ENCODE data around the gene NXF1. TPM values are rescaled to one million over a fixed set of nuclear protein-coding genes. Genes with fewer than 3 reads are reported as not detected.

Gene NXF1
- total and polyA plus RNA-seq, 10 of the 15 experiments (the other 5 are each of a cell fraction or from before 2014, with no cell fraction given) = 20.7 to 84.9 (median 40.6) TPM

DNA sequence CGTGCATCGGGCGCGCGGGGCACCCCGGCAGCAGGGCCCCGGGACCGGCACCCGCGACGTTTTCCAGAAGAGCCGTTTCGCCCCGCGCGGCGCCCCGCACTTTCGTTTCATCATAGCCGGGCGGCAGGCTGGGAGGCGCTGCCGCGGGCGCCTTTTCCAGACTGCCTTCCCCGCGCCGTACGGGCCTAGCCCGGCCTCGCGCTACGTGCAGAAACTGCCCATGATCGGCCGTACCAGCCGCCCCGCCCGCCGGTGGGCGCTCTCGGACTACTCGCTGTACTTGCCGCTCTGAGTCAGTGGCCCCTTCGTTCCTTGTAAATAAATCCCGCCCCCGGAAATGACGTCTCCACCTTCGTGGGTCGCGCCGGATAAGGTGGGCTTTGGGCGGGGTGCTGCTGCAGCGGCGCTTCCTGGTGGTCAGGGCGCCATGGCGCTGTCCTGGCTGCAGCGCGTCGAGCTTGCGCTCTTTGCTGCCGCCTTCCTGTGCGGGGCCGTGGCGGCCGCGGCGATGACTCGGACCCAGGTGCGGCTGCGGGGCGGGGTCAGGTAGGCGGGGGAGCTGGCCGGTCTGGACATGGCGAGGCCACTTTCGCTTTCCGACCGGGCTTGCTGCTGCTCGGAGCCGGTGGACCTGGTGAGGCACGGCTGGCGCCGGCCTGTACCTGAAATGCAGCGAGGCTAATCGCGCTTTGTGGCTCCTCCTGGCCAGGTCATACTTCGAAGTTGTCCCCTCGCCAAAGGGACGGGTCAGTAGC is 18.1 kb downstream of the NXF1 start, which contains the start of gene TMEM179B (continued):
- TF ChIP-seq ZNF384 (IDR thresholded peaks at IDR 0.05; ENCODE audit: borderline replicate concordance, low read depth, low read length) (no peak), RBBP5 (conservative IDR thresholded peaks at IDR 0.05) (no peak), POU2F2 (IDR thresholded peaks at IDR 0.05; ENCODE audit: borderline replicate concordance, low read depth, low read length) (peak; percentile 93), ZNF274 (IDR thresholded peaks at IDR 0.05; ENCODE audit: insufficient read depth, insufficient read length) (no peak), NFYA (IDR thresholded peaks at IDR 0.05; ENCODE audit: borderline replicate concordance, low read depth, low read length) (no peak)
- TF ChIP-seq, protein P1, sequence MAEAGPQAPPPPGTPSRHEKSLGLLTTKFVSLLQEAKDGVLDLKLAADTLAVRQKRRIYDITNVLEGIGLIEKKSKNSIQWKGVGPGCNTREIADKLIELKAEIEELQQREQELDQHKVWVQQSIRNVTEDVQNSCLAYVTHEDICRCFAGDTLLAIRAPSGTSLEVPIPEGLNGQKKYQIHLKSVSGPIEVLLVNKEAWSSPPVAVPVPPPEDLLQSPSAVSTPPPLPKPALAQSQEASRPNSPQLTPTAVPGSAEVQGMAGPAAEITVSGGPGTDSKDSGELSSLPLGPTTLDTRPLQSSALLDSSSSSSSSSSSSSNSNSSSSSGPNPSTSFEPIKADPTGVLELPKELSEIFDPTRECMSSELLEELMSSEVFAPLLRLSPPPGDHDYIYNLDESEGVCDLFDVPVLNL (IDR thresholded peaks at IDR 0.05; ENCODE audit: low read depth, low read length) = no peak

DNA sequence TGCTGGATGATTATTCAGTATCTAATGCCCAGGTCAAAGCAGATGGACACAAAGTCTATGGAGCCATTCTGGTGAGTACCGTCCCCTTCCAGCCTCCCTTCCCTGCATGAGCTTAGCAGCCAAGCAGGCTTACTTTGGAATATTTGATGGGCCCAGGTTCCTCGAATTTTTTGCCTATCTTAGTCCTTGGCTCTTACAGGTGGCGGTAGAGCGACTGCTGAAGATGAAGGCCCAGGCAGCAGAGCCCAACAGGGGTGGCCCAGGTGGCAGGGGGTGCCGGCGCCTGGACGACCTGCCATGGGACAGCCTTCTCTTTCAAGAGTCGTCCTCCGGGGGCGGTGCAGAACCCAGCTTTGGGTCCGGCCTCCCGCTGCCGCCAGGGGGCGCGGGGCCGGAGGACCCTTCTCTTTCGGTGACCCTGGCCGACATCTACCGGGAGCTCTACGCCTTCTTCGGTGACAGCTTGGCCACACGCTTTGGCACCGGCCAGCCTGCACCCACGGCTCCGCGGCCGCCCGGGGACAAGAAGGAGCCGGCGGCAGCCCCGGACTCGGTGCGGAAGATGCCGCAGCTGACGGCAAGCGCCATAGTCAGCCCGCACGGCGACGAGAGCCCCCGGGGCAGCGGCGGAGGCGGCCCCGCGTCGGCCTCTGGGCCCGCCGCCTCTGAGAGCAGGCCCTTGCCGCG is 18.8 kb downstream of the NXF1 start:
- Histone ChIP-seq H3K36me3 (ENCODE audit: control insufficient read depth in 2 of 2, insufficient read depth in 2 of 2, low read length in 1 of 2) (peaks cover 5 to 14% of the 10 kb centered on the region in 2 experiments), H3K27ac (ENCODE audit: control insufficient read depth, insufficient read depth) (peak overlapping the region; percentile 64), H3K9me3 (replicated peaks; ENCODE audit: control insufficient read depth, insufficient read depth, low read length) (no peaks in the 10 kb centered on the region), H3K79me2 (ENCODE audit: control insufficient read depth, insufficient read depth, low read length) (peaks cover 39% of the 10 kb centered on the region), H4K20me1 (ENCODE audit: control insufficient read depth, insufficient read depth) (no peaks in the 10 kb centered on the region), H3K27me3 (replicated peaks in 1 of 2; ENCODE audit: control insufficient read depth in 2 of 2, insufficient read depth in 2 of 2, low read length in 1 of 2) (no peaks in the 10 kb centered on the region), H3K4me3 (peak overlapping the region; percentile 95), H3K9ac (ENCODE audit: control insufficient read depth, insufficient read depth, low read length) (peak overlapping the region; percentile 77), H2AFZ (ENCODE audit: control insufficient read depth, low read depth, low read length) (peak overlapping the region; percentile 31), H3K4me1 (ENCODE audit: control insufficient read depth, insufficient read depth, low read length) (peaks cover 6% of the 10 kb centered on the region), H3K4me2 (ENCODE audit: control insufficient read depth, insufficient read depth) (peak overlapping the region; percentile 95)
- WGBS (ENCODE audit: insufficient coverage, insufficient replicate concordance, low lambda C conversion rate, missing lambda C conversion rate) = under 1% methylated on average over 51 of the region's 51 CpGs
- CTCF ChIA-PET = interaction anchor here (0.5 to 6.6 kb wide), 42 partner anchors 11 to 392 kb away, joined by 3 to 131 read pairs (median 5); partner anchors contain the start of genes BSCL2, GNG3, HNRNPUL2 and POLR2G
- peak; percentile 81 for FAIRE-seq
- BruUV-seq (replicated peaks) = no TSS peak
- ATAC-seq = peak; percentile 86
- intact Hi-C loops (cut with micrococcal nuclease; ENCODE audit: unreplicated experiment) (loop anchor here (1.0 to 5.0 kb wide), 5 partner anchors 16 to 96 kb away; partner anchors contain the start of genes NXF1, SLC3A2, TAF6L and WDR74), in situ Hi-C loops (cut with MboI) (no loop called here)
- SMC1A ChIA-PET (ENCODE audit: uncharacterized antibody, unreplicated experiment) = interaction anchor here (0.9 to 4.2 kb wide), 18 partner anchors 11 to 362 kb away, joined by 3 to 33 read pairs (median 4); partner anchors contain the start of genes POLR2G, SLC3A2, TAF6L and WDR74
- no peak for DNase-seq (ENCODE audit: low read depth, low spot score)
- POLR2A ChIA-PET = interaction anchor here (0.9 to 6.0 kb wide), 19 partner anchors 8 to 115 kb away, joined by 3 to 53 read pairs (median 7); partner anchors contain the start of genes HNRNPUL2, LBHD1, POLR2G and SLC3A2
- RAD21 ChIA-PET (ENCODE audit: unreplicated experiment) = interaction anchor here (0.6 to 3.8 kb wide), 25 partner anchors 9 to 392 kb away, joined by 3 to 57 read pairs (median 5); partner anchors contain the start of genes C11orf98, CSKMT, HNRNPUL2 and LBHD1
- peak; percentile 69; the same call in 1 of the 2 replicates for TF ChIP-seq ZNF217 (IDR thresholded peaks at IDR 0.05)
- TF ChIP-seq SPI1 (IDR thresholded peaks at IDR 0.05; ENCODE audit: borderline replicate concordance, insufficient read depth, low read depth, low read length) = no peak
- TF ChIP-seq SMAD5 (IDR thresholded peaks at IDR 0.05; ENCODE audit: low read depth) = no peak
- TF ChIP-seq, protein P2, sequence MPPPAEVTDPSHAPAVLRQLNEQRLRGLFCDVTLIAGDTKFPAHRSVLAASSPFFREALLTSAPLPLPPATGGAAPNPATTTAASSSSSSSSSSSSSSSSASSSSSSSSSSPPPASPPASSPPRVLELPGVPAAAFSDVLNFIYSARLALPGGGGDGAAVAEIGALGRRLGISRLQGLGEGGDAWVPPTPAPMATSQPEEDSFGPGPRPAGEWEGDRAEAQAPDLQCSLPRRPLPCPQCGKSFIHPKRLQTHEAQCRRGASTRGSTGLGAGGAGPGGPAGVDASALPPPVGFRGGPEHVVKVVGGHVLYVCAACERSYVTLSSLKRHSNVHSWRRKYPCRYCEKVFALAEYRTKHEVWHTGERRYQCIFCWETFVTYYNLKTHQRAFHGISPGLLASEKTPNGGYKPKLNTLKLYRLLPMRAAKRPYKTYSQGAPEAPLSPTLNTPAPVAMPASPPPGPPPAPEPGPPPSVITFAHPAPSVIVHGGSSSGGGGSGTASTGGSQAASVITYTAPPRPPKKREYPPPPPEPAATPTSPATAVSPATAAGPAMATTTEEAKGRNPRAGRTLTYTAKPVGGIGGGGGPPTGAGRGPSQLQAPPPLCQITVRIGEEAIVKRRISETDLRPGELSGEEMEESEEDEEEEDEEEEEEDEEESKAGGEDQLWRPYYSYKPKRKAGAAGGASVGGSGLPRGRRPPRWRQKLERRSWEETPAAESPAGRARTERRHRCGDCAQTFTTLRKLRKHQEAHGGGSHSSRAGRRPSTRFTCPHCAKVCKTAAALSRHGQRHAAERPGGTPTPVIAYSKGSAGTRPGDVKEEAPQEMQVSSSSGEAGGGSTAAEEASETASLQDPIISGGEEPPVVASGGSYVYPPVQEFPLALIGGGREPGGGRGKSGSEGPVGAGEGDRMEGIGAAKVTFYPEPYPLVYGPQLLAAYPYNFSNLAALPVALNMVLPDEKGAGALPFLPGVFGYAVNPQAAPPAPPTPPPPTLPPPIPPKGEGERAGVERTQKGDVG (CRISPR knock-in tag; IDR thresholded peaks at IDR 0.05) = no peak
- TF ChIP-seq, protein P3, sequence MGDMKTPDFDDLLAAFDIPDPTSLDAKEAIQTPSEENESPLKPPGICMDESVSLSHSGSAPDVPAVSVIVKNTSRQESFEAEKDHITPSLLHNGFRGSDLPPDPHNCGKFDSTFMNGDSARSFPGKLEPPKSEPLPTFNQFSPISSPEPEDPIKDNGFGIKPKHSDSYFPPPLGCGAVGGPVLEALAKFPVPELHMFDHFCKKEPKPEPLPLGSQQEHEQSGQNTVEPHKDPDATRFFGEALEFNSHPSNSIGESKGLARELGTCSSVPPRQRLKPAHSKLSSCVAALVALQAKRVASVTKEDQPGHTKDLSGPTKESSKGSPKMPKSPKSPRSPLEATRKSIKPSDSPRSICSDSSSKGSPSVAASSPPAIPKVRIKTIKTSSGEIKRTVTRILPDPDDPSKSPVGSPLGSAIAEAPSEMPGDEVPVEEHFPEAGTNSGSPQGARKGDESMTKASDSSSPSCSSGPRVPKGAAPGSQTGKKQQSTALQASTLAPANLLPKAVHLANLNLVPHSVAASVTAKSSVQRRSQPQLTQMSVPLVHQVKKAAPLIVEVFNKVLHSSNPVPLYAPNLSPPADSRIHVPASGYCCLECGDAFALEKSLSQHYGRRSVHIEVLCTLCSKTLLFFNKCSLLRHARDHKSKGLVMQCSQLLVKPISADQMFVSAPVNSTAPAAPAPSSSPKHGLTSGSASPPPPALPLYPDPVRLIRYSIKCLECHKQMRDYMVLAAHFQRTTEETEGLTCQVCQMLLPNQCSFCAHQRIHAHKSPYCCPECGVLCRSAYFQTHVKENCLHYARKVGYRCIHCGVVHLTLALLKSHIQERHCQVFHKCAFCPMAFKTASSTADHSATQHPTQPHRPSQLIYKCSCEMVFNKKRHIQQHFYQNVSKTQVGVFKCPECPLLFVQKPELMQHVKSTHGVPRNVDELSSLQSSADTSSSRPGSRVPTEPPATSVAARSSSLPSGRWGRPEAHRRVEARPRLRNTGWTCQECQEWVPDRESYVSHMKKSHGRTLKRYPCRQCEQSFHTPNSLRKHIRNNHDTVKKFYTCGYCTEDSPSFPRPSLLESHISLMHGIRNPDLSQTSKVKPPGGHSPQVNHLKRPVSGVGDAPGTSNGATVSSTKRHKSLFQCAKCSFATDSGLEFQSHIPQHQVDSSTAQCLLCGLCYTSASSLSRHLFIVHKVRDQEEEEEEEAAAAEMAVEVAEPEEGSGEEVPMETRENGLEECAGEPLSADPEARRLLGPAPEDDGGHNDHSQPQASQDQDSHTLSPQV (IDR thresholded peaks at IDR 0.05) = no peak
